Astrocyte (in vitro differentiated cells and primary cell): Measurements from ENCODE around the gene C6orf47. TPM values are rescaled to one million over a fixed set of nuclear protein-coding genes. Genes with fewer than 3 reads are reported as not detected.

Source experiments
- DNase-seq: peaks from one replicate; pipeline ENCODE4 v3.0.0-alpha.2; 2010; ENCODE audit warnings: low read depth
- FAIRE-seq: peaks from 2 replicates; lab custom pipeline; 2011; peaks lifted over from hg19 to GRCh38; lab: Jason Lieb, UNC
- H2AFZ ChIP-seq: 2 replicates; pipeline ENCODE4 v1.6.0; 2012; ENCODE audit warnings: low read depth, low read length, inconsistent platforms
- H3K27ac ChIP-seq: 2 replicates; pipeline ENCODE4 v1.5.1; 2011; ENCODE audit warnings: low read depth, low read length, inconsistent platforms
- H3K27me3 ChIP-seq: 2 replicates; pipeline ENCODE4 v1.6.0; 2011; ENCODE audit warnings: low read length, inconsistent platforms; ENCODE audit not compliant: insufficient read depth
- H3K36me3 ChIP-seq: 2 replicates; pipeline ENCODE4 v1.5.1; 2011; ENCODE audit warnings: low read length, inconsistent platforms; ENCODE audit not compliant: insufficient read depth
- H3K4me1 ChIP-seq: 2 replicates; pipeline ENCODE4 v1.5.1; 2011; ENCODE audit warnings: low read length, inconsistent platforms; ENCODE audit not compliant: insufficient read depth
- H3K4me2 ChIP-seq: 2 replicates; pipeline ENCODE4 v1.6.0; 2012; ENCODE audit warnings: low read length, inconsistent platforms
- H3K4me3 ChIP-seq: 2 replicates; pipeline ENCODE4 v1.5.1; 2011; ENCODE audit warnings: low read depth, mild to moderate bottlenecking, low read length, inconsistent platforms; ENCODE audit not compliant: insufficient read depth
- H3K79me2 ChIP-seq: 2 replicates; pipeline ENCODE4 v1.6.0; 2012; ENCODE audit warnings: mild to moderate bottlenecking, low read length, inconsistent platforms; ENCODE audit not compliant: insufficient read depth
- H3K9ac ChIP-seq: 2 replicates; pipeline ENCODE4 v1.6.0; 2012; ENCODE audit warnings: mild to moderate bottlenecking, low read length, inconsistent platforms
- H3K9me3 ChIP-seq: 2 replicates; pipeline ENCODE4 v1.5.1; 2012; ENCODE audit warnings: low read depth, mild to moderate bottlenecking, low read length, inconsistent platforms; ENCODE audit not compliant: insufficient read depth
- H4K20me1 ChIP-seq: 2 replicates; pipeline ENCODE4 v1.6.0; 2012; ENCODE audit warnings: low read length, inconsistent platforms; ENCODE audit not compliant: insufficient read depth
- H3K27ac Mint-ChIP-seq: one replicate; pipeline ENCODE4 v1.8.0; 2021; ENCODE audit warnings: mild to moderate bottlenecking, mixed read lengths; ENCODE audit not compliant: unreplicated experiment
- H3K27me3 Mint-ChIP-seq: one replicate; pipeline ENCODE4 v1.8.0; 2021; ENCODE audit warnings: low read depth, mixed read lengths; ENCODE audit not compliant: unreplicated experiment
- H3K36me3 Mint-ChIP-seq: one replicate; pipeline ENCODE4 v1.8.0; 2021; ENCODE audit warnings: low read depth, mixed read lengths; ENCODE audit not compliant: unreplicated experiment
- H3K4me1 Mint-ChIP-seq: one replicate; pipeline ENCODE4 v1.8.0; 2021; ENCODE audit warnings: low read depth, mixed read lengths; ENCODE audit not compliant: unreplicated experiment
- H3K4me3 Mint-ChIP-seq: one replicate; pipeline ENCODE4 v1.8.0; 2021; ENCODE audit warnings: mild to moderate bottlenecking, moderate library complexity, mixed read lengths; ENCODE audit not compliant: unreplicated experiment
- H3K9me3 Mint-ChIP-seq: one replicate; pipeline ENCODE4 v1.8.0; 2021; ENCODE audit warnings: mild to moderate bottlenecking, mixed read lengths; ENCODE audit not compliant: unreplicated experiment
- EZH2 ChIP-seq: IDR thresholded peaks from 2 replicates; pipeline ENCODE4 v1.6.1; 2012; ENCODE audit warnings: mild to moderate bottlenecking, low read length, inconsistent platforms; ENCODE audit not compliant: insufficient read depth
- total RNA-seq: library from RNA; stranded (reverse); gene quantifications from 2 replicates; pipeline ENCODE4 v1.2.1, GENCODE V29; 2021
- TF ChIP-seq, protein P1 (sequence below): IDR thresholded peaks from 2 replicates; pipeline ENCODE4 v1.5.1; 2011; ENCODE audit warnings: low read depth, mild to moderate bottlenecking, inconsistent platforms, low read length, moderate library complexity; ENCODE audit not compliant: insufficient read depth

The C6orf47 gene
- total RNA-seq, 1 donor from 2014 or later: 14.7 TPM

- DNase-seq: no peak
- no peaks in the 10 kb centered on the region for H4K20me1 ChIP-seq
- peaks cover 2% of the 10 kb centered on the region for H3K27me3 ChIP-seq
- H3K9ac ChIP-seq: no peak overlapping the region
- H3K4me3 Mint-ChIP-seq: no peak overlapping the region
- no peak for TF ChIP-seq EZH2
- TF ChIP-seq, protein P1, sequence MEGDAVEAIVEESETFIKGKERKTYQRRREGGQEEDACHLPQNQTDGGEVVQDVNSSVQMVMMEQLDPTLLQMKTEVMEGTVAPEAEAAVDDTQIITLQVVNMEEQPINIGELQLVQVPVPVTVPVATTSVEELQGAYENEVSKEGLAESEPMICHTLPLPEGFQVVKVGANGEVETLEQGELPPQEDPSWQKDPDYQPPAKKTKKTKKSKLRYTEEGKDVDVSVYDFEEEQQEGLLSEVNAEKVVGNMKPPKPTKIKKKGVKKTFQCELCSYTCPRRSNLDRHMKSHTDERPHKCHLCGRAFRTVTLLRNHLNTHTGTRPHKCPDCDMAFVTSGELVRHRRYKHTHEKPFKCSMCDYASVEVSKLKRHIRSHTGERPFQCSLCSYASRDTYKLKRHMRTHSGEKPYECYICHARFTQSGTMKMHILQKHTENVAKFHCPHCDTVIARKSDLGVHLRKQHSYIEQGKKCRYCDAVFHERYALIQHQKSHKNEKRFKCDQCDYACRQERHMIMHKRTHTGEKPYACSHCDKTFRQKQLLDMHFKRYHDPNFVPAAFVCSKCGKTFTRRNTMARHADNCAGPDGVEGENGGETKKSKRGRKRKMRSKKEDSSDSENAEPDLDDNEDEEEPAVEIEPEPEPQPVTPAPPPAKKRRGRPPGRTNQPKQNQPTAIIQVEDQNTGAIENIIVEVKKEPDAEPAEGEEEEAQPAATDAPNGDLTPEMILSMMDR: no peak
- no peak overlapping the region for H3K4me2 ChIP-seq
- H3K36me3 Mint-ChIP-seq: peaks cover 2% of the 10 kb centered on the region
- peaks cover 18% of the 10 kb centered on the region for H3K27me3 Mint-ChIP-seq
- H3K4me1 Mint-ChIP-seq: peaks cover 3% of the 10 kb centered on the region
- H3K9me3 Mint-ChIP-seq: no peaks in the 10 kb centered on the region
- H3K79me2 ChIP-seq: peaks cover 3% of the 10 kb centered on the region
- peaks cover 6% of the 10 kb centered on the region for H3K4me1 ChIP-seq
- no peak overlapping the region for H3K4me3 ChIP-seq
- no peak overlapping the region for H2AFZ ChIP-seq
- no peak overlapping the region for H3K27ac Mint-ChIP-seq
- H3K36me3 ChIP-seq: no peaks in the 10 kb centered on the region
- H3K27ac ChIP-seq: no peak overlapping the region
- H3K9me3 ChIP-seq: no peaks in the 10 kb centered on the region
- FAIRE-seq: no peak
These were observed 47.1 kb upstream of the C6orf47 start for GRCh38 chr6:31707701-31708100.

- H3K4me2 ChIP-seq: no peak within 1 kb of the TSS
- H3K4me3 ChIP-seq: no peak within 1 kb of the TSS
- TF ChIP-seq EZH2: no peak
- TF ChIP-seq, protein P1: no peak
- H3K9me3 Mint-ChIP-seq: no peaks in the 10 kb centered on the region
- H3K27me3 Mint-ChIP-seq: peaks cover 13% of the 10 kb centered on the region
- H3K4me3 Mint-ChIP-seq: no peak within 1 kb of the TSS
- H3K27ac Mint-ChIP-seq: no peak within 1 kb of the TSS
- no peaks in the 10 kb centered on the region for H3K36me3 ChIP-seq
- H3K27me3 ChIP-seq: no peaks in the 10 kb centered on the region
- DNase-seq: no peak
- FAIRE-seq: no peak
- H3K79me2 ChIP-seq: peaks cover 14% of the 10 kb centered on the region
- peaks cover 4% of the 10 kb centered on the region for H3K36me3 Mint-ChIP-seq
- H3K4me1 Mint-ChIP-seq: peaks cover 6% of the 10 kb centered on the region
- H3K9ac ChIP-seq: no peak within 1 kb of the TSS
- H3K4me1 ChIP-seq: peaks cover 12% of the 10 kb centered on the region
- no peak within 1 kb of the TSS for H2AFZ ChIP-seq
- H3K27ac ChIP-seq: no peak within 1 kb of the TSS
- H4K20me1 ChIP-seq: peaks cover 8% of the 10 kb centered on the region
- no peaks in the 10 kb centered on the region for H3K9me3 ChIP-seq
These were observed 46.0 kb upstream of the C6orf47 start, which contains the start of gene LY6G6F for GRCh38 chr6:31706599-31706998. Gene LY6G6F, plus strand, starts transcription at chr6:31706866. Its CDS starts 41 bp downstream, at chr6:31706907.

DNA sequence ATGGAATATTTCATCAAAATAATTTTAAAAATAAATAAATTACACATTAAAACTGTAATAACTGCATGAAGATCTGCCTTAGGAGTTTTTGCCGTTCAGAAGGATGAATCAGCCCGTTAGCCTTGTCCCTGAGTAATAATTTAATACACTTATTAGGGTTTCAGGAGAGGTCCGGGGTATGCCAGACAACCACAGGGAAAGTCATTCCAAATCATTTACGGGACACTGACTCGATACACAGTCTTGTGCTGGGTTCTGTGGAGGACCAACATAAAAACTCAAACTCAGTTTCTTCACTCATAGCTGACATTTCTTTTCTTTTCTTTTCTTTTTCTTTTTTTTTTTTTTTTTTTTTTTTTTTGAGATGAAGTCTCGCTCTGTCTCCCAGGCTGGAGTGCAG is 45.4 kb upstream of the C6orf47 start:
- H3K4me1 ChIP-seq: peaks cover 17% of the 10 kb centered on the region
- no peak overlapping the region for H3K4me3 Mint-ChIP-seq
- no peaks in the 10 kb centered on the region for H3K27me3 ChIP-seq
- no peak overlapping the region for H3K4me3 ChIP-seq
- peaks cover 20% of the 10 kb centered on the region for H3K79me2 ChIP-seq
- H3K4me1 Mint-ChIP-seq: peaks cover 9% of the 10 kb centered on the region
- no peak for TF ChIP-seq EZH2
- TF ChIP-seq, protein P1: no peak
- no peak overlapping the region for H3K4me2 ChIP-seq
- no peaks in the 10 kb centered on the region for H3K9me3 Mint-ChIP-seq
- no peak overlapping the region for H2AFZ ChIP-seq
- H3K36me3 ChIP-seq: no peaks in the 10 kb centered on the region
- DNase-seq: no peak
- H3K27ac Mint-ChIP-seq: no peak overlapping the region
- H3K9me3 ChIP-seq: no peaks in the 10 kb centered on the region
- no peak overlapping the region for H3K27ac ChIP-seq
- H3K27me3 Mint-ChIP-seq: peaks cover 12% of the 10 kb centered on the region
- no peak overlapping the region for H3K9ac ChIP-seq
- H4K20me1 ChIP-seq: peaks cover 15% of the 10 kb centered on the region
- H3K36me3 Mint-ChIP-seq: peaks cover 2% of the 10 kb centered on the region
- no peak for FAIRE-seq
